Esophagus muscularis mucosa (tissue), 4 donors: ENCODE measurements around the gene HYAL1.

Source experiments
- EP300 ChIP-seq: sonication (generic); formaldehyde crosslinking; IDR thresholded peaks from one replicate; pipeline ENCODE4 v1.6.1; 2017; ENCODE audit warnings: antibody characterized with exemption
- POLR2A ChIP-seq: fragments of 450-650 bp; IDR thresholded peaks from one replicate; pipeline ENCODE4 v1.6.1; 2017; ENCODE audit warnings: antibody characterized with exemption, moderate library complexity, mild to moderate bottlenecking, low read depth
- POLR2AphosphoS5 ChIP-seq, 2 donors: sonication (generic); formaldehyde crosslinking; IDR thresholded peaks; one replicate each; pipeline ENCODE4 v1.6.1; 2017; ENCODE audit warnings: antibody characterized with exemption in 2 of 2
- TF ChIP-seq, protein P1 (sequence below), 3 experiments: fragments of 200-600 bp in 2 of 3; fragments of 450-650 bp in 1 of 3; sonication (generic) in 2 of 3; IDR thresholded peaks; one replicate each; pipeline ENCODE4 v1.5.1; 2017 to 2019; ENCODE audit warnings: antibody characterized with exemption in 3 of 3, mild to moderate bottlenecking in 2 of 3, moderate library complexity in 1 of 3

- TF ChIP-seq, protein P1, sequence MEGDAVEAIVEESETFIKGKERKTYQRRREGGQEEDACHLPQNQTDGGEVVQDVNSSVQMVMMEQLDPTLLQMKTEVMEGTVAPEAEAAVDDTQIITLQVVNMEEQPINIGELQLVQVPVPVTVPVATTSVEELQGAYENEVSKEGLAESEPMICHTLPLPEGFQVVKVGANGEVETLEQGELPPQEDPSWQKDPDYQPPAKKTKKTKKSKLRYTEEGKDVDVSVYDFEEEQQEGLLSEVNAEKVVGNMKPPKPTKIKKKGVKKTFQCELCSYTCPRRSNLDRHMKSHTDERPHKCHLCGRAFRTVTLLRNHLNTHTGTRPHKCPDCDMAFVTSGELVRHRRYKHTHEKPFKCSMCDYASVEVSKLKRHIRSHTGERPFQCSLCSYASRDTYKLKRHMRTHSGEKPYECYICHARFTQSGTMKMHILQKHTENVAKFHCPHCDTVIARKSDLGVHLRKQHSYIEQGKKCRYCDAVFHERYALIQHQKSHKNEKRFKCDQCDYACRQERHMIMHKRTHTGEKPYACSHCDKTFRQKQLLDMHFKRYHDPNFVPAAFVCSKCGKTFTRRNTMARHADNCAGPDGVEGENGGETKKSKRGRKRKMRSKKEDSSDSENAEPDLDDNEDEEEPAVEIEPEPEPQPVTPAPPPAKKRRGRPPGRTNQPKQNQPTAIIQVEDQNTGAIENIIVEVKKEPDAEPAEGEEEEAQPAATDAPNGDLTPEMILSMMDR (IDR thresholded peaks at IDR 0.05), result no peak
- no peak for TF ChIP-seq POLR2A
- no peak for TF ChIP-seq POLR2AphosphoS5 (IDR thresholded peaks at IDR 0.05)
- no peak for TF ChIP-seq EP300
These were observed 27.0 kb upstream of the HYAL1 start for GRCh38 chr3:50330330-50330729.
